ENCODE measurements around the gene TIGIT.

Gene TIGIT

GRCh38 chr3:114313426-114313825, 19.6 kb downstream of the TIGIT start:
- DNase-seq: no peak

GRCh38 chr3:114314282-114314681, 20.5 kb downstream of the TIGIT start:
- DNase-seq: no peak

- DNase-seq: no peak
These were observed 24.5 kb downstream of the TIGIT start for GRCh38 chr3:114318295-114318694.

- no peak for DNase-seq
These were observed 25.6 kb downstream of the TIGIT start for GRCh38 chr3:114319453-114319852.

GRCh38 chr3:114320246-114320645, 26.4 kb downstream of the TIGIT start:
- no peak for DNase-seq

GRCh38 chr3:114323546-114324254, 29.9 kb downstream of the TIGIT start:
- DNase-seq: no peak

- DNase-seq: no peak
These were observed 33.8 kb downstream of the TIGIT start for GRCh38 chr3:114327665-114328064.

- no peak for DNase-seq
These were observed 34.5 kb downstream of the TIGIT start for GRCh38 chr3:114328345-114328744.

- DNase-seq: no peak
These were observed 36.0 kb downstream of the TIGIT start for GRCh38 chr3:114329823-114330222.

- no peak for DNase-seq
These were observed 37.2 kb downstream of the TIGIT start for GRCh38 chr3:114331007-114331406.

- DNase-seq: no peak
These were observed 37.9 kb downstream of the TIGIT start for GRCh38 chr3:114331710-114332109.

- no peak for DNase-seq
These were observed 38.7 kb downstream of the TIGIT start for GRCh38 chr3:114332342-114333179.

- DNase-seq: no peak
These were observed 39.5 kb downstream of the TIGIT start for GRCh38 chr3:114333180-114333922.

- no peak for DNase-seq
These were observed 40.1 kb downstream of the TIGIT start for GRCh38 chr3:114333923-114334240.

GRCh38 chr3:114336122-114336697, 42.4 kb downstream of the TIGIT start:
- no peak for DNase-seq

GRCh38 chr3:114336857-114337256, 43.0 kb downstream of the TIGIT start:
- DNase-seq: no peak

GRCh38 chr3:114338651-114339357, 45.0 kb downstream of the TIGIT start:
- no peak for DNase-seq

GRCh38 chr3:114344492-114344891, 50.7 kb downstream of the TIGIT start:
- no peak for DNase-seq

GRCh38 chr3:114350271-114350670, 56.4 kb downstream of the TIGIT start:
- DNase-seq: no peak

- DNase-seq: no peak
These were observed 56.9 kb downstream of the TIGIT start for GRCh38 chr3:114350690-114351089.

GRCh38 chr3:114351123-114351821, 57.4 kb downstream of the TIGIT start:
- no peak for DNase-seq

GRCh38 chr3:114351822-114352145, 58.0 kb downstream of the TIGIT start:
- DNase-seq: no peak

Measured in amniotic stem cell (primary cell).